Measurements from ENCODE around the gene DNASE2B. TPM values are rescaled to one million over a fixed set of nuclear protein-coding genes. Genes with fewer than 3 reads are reported as not detected.

The DNASE2B gene
- total RNA-seq, 1 experiment from 2014 or later: not detected

- Histone ChIP-seq H3K9ac (ENCODE audit: low read length) (no peak overlapping the region), H3K9me3 (ENCODE audit: low read length) (no peaks in the 10 kb centered on the region), H3K4me2 (ENCODE audit: low read length) (no peak overlapping the region), H3K27me3 (ENCODE audit: low read length) (no peaks in the 10 kb centered on the region), H4K20me1 (ENCODE audit: low read length) (no peaks in the 10 kb centered on the region), H3K4me1 (ENCODE audit: insufficient read depth, low read length) (peaks cover 15% of the 10 kb centered on the region), H3K9me2 (replicated peaks; ENCODE audit: low read length) (no peaks in the 10 kb centered on the region), H3F3A (ENCODE audit: low read length, unreplicated experiment) (no peaks in the 10 kb centered on the region), H3K36me3 (ENCODE audit: low read depth, low read length) (no peaks in the 10 kb centered on the region), H3K79me2 (ENCODE audit: low read length) (no peaks in the 10 kb centered on the region), H3K27ac (ENCODE audit: low read length) (no peak overlapping the region), H2AFZ (ENCODE audit: low read length) (no peak overlapping the region), H3K4me3 (ENCODE audit: low read length) (no peak overlapping the region)
- intact Hi-C loops (cut with micrococcal nuclease): no loop called here
- ATAC-seq: no peak
- TF ChIP-seq EZH2phosphoT487 (IDR thresholded peaks at IDR 0.05; ENCODE audit: borderline replicate concordance, low read length): no peak
- TF ChIP-seq EZH2 (IDR thresholded peaks at IDR 0.05; ENCODE audit: low read length, unreplicated experiment): no peak
- TF ChIP-seq CTCF (conservative IDR thresholded peaks at IDR 0.05; ENCODE audit: low read depth, low read length): no peak
- POLR2A ChIA-PET (ENCODE audit: unreplicated experiment): no interaction called here
- DNase-seq: peak; percentile 29
- CTCF ChIA-PET: no interaction called here
- no TSS peak for BruUV-seq (replicated peaks)
Measured at GRCh38 chr1:84386716-84387479, 11.4 kb upstream of the DNASE2B start.

- no peaks in the 10 kb centered on the region for H3K27me3 ChIP-seq (ENCODE audit: low read length)
- H3K9me2 ChIP-seq (replicated peaks; ENCODE audit: low read length): no peaks in the 10 kb centered on the region
- no peak overlapping the region for H3K4me3 ChIP-seq (ENCODE audit: low read length)
- H3K4me1 ChIP-seq (ENCODE audit: insufficient read depth, low read length): peaks cover 7% of the 10 kb centered on the region
- no TSS peak for BruUV-seq (replicated peaks)
- no peak overlapping the region for H3K9ac ChIP-seq (ENCODE audit: low read length)
- intact Hi-C loops (cut with micrococcal nuclease): no loop called here
- H4K20me1 ChIP-seq (ENCODE audit: low read length): no peaks in the 10 kb centered on the region
- CTCF ChIA-PET: interaction anchor here (0.6 kb wide), 1 partner anchor 246 kb away, joined by 3 read pairs; no protein-coding TSS in a partner anchor
- DNase-seq (peak; percentile 22), ATAC-seq (peak; percentile 43; the same call in 1 of the 2 replicates)
- H3K9me3 ChIP-seq (ENCODE audit: low read length): no peaks in the 10 kb centered on the region
- POLR2A ChIA-PET (ENCODE audit: unreplicated experiment): no interaction called here
- no peak overlapping the region for H2AFZ ChIP-seq (ENCODE audit: low read length)
- TF ChIP-seq CTCF (conservative IDR thresholded peaks at IDR 0.05; ENCODE audit: low read depth, low read length) (peak; percentile 47), EZH2 (IDR thresholded peaks at IDR 0.05; ENCODE audit: low read length, unreplicated experiment) (no peak)
- no peak overlapping the region for H3K27ac ChIP-seq (ENCODE audit: low read length)
- no peak overlapping the region for H3K4me2 ChIP-seq (ENCODE audit: low read length)
- no peaks in the 10 kb centered on the region for H3K79me2 ChIP-seq (ENCODE audit: low read length)
- H3F3A ChIP-seq (ENCODE audit: low read length, unreplicated experiment): no peaks in the 10 kb centered on the region
- no peaks in the 10 kb centered on the region for H3K36me3 ChIP-seq (ENCODE audit: low read depth, low read length)
Measured at GRCh38 chr1:84387480-84388163, 10.7 kb upstream of the DNASE2B start.

GRCh38 chr1:84390226-84390625, 8.1 kb upstream of the DNASE2B start:
- POLR2A ChIA-PET (ENCODE audit: unreplicated experiment): no interaction called here
- Histone ChIP-seq H3K36me3 (ENCODE audit: low read depth, low read length) (no peaks in the 10 kb centered on the region), H3K9me2 (replicated peaks; ENCODE audit: low read length) (no peaks in the 10 kb centered on the region), H3K79me2 (ENCODE audit: low read length) (no peaks in the 10 kb centered on the region), H3K27me3 (ENCODE audit: low read length) (no peaks in the 10 kb centered on the region), H3K4me2 (ENCODE audit: low read length) (no peak overlapping the region), H3K27ac (ENCODE audit: low read length) (no peak overlapping the region), H2AFZ (ENCODE audit: low read length) (no peak overlapping the region), H3K4me3 (ENCODE audit: low read length) (no peak overlapping the region), H3K9me3 (ENCODE audit: low read length) (no peaks in the 10 kb centered on the region), H3K4me1 (ENCODE audit: insufficient read depth, low read length) (peaks cover 6% of the 10 kb centered on the region; the same call in 1 of the 2 replicates), H3K9ac (ENCODE audit: low read length) (no peak overlapping the region), H3F3A (ENCODE audit: low read length, unreplicated experiment) (no peaks in the 10 kb centered on the region), H4K20me1 (ENCODE audit: low read length) (no peaks in the 10 kb centered on the region)
- BruUV-seq (replicated peaks): no TSS peak
- CTCF ChIA-PET: no interaction called here
- intact Hi-C loops (cut with micrococcal nuclease): no loop called here
- DNase-seq (peak; percentile 33), ATAC-seq (peak; percentile 70)
- TF ChIP-seq CTCF (conservative IDR thresholded peaks at IDR 0.05; ENCODE audit: low read depth, low read length) (no peak), EZH2 (IDR thresholded peaks at IDR 0.05; ENCODE audit: low read length, unreplicated experiment) (no peak), EZH2phosphoT487 (IDR thresholded peaks at IDR 0.05; ENCODE audit: borderline replicate concordance, low read length) (no peak)
